Urinary bladder (tissue), 4 donors: Measurements from ENCODE around the gene TMEM187. TPM values are rescaled to one million over a fixed set of nuclear protein-coding genes. Genes with fewer than 3 reads are reported as not detected.
"Not testable (repeated sequence)": the region's sequence is repeated elsewhere in the genome, so short reads cannot be mapped to it uniquely, and the experiment has no call there.

Experiments used
- DNase-seq: peaks from one replicate; pipeline ENCODE4 v3.0.0-alpha.2; 2015; ENCODE audit errors: extremely low spot score
- H3K27ac ChIP-seq: one replicate; pipeline ENCODE4 v1.5.1; 2013; ENCODE audit warnings: low read depth, mild to moderate bottlenecking, moderate library complexity
- H3K36me3 ChIP-seq: one replicate; pipeline ENCODE4 v1.6.1; 2013; ENCODE audit warnings: mild to moderate bottlenecking, moderate library complexity; ENCODE audit not compliant: insufficient read depth
- H3K4me1 ChIP-seq: one replicate; pipeline ENCODE4 v1.6.1; 2013; ENCODE audit warnings: mild to moderate bottlenecking, moderate library complexity; ENCODE audit not compliant: insufficient read depth
- H3K4me3 ChIP-seq: one replicate; pipeline ENCODE4 v1.5.1; 2013; ENCODE audit warnings: low read depth, low read length
- WGBS: extraction: QIAGEN DNeasy Blood & Tissue Kit; methylation state at CpG from one replicate; pipeline ENCODE4 v1.1.7; 2013; 5-methylcytosine and 5-hydroxymethylcytosine counted together
- polyA plus RNA-seq: library from polyadenylated mRNA; stranded (reverse); fragments of 200-250 nt; gene quantifications from one replicate; pipeline ENCODE4 v1.2.3, GENCODE V29; 2013
- total RNA-seq: library from RNA; depleted of rRNA; stranded (reverse); fragments of >200 nt; gene quantifications from one replicate; pipeline ENCODE4 v1.2.3, GENCODE V29; 2014
- donor health status: healthy with polysubstance abuse.
- donor health status: healthy.

The TMEM187 gene
- total and polyA plus RNA-seq, 2 donors = 2.3 to 13.6 TPM

- Histone ChIP-seq H3K36me3 (no peaks in the 10 kb centered on the region), H3K27ac (no peak overlapping the region), H3K4me3 (no peak overlapping the region), H3K4me1 (peaks cover 1% of the 10 kb centered on the region)
- no peak for DNase-seq
- 76% methylated on average over 3 of the region's 3 CpGs for WGBS
These were observed 2.3 kb downstream of the TMEM187 start for GRCh38 chrX:153974726-153975286.

DNA sequence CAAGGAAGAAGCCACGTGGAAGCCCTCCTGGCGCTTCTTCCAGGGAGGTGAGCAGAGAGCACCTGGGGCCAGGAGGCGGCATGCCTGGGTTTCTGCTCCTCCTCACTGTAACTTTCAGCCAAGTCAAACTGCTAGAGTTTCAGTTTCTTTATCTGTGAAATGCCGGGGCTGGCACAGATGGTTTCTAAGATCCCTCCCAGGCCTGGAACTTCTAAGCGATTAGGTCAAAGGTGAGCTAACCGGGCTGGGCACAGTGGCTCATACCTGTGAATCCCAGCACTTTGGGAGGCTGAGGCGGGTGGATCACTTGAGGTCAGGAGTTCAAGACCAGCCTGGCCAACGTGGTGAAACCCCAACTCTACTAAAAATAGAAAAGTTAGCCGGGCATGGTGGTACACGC is 7.8 kb downstream of the TMEM187 start:
- 65% methylated on average over 9 of the region's 10 CpGs for WGBS
- H3K4me1 ChIP-seq, H3K27ac ChIP-seq, H3K36me3 ChIP-seq, H3K4me3 ChIP-seq, DNase-seq: not testable (repeated sequence)

GRCh38 chrX:153981231-153981630 is 8.7 kb downstream of the TMEM187 start:
- Histone ChIP-seq H3K4me1 (no peaks in the 10 kb centered on the region), H3K4me3 (no peak overlapping the region), H3K36me3 (no peaks in the 10 kb centered on the region), H3K27ac (no peak overlapping the region)
- WGBS = 84% methylated on average over 7 of the region's 7 CpGs
- no peak for DNase-seq

- Histone ChIP-seq H3K4me3 (no peak overlapping the region), H3K27ac (no peak overlapping the region), H3K4me1 (no peaks in the 10 kb centered on the region), H3K36me3 (no peaks in the 10 kb centered on the region)
- DNase-seq = no peak
- 87% methylated on average over 52 of the region's 52 CpGs for WGBS
These were observed 9.4 kb downstream of the TMEM187 start for GRCh38 chrX:153981771-153982533.

DNA sequence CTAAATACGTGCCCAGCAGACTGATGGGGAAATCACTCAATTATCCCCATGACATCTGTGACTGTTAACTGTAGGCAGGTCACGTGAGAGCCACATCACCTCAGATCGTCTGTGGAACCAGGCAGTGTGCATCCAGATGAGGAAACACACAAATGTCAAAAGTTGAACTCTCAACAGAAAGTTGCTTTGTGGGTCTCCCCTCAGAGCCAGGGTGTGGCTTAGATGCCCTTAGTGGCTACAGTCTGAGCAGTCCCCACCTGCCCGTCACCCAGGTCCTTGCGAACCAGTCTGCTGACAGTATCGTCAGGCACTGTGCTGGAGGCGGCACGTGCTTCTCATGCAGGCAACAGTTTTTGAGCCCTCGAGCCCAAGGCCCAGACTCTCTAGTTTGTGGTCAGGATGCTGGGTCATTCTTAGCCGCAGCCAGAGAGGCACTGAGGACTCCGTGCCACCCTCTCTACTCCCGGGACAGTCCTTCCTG is 10.8 kb downstream of the TMEM187 start:
- H3K4me3 ChIP-seq = no peak overlapping the region
- DNase-seq = no peak
- 90% methylated on average over 12 of the region's 12 CpGs for WGBS
- no peak overlapping the region for H3K27ac ChIP-seq
- no peaks in the 10 kb centered on the region for H3K36me3 ChIP-seq
- no peaks in the 10 kb centered on the region for H3K4me1 ChIP-seq

GRCh38 chrX:153984351-153985178 is 12.0 kb downstream of the TMEM187 start:
- Histone ChIP-seq H3K4me1 (no peaks in the 10 kb centered on the region), H3K4me3 (no peak overlapping the region), H3K27ac (no peak overlapping the region), H3K36me3 (no peaks in the 10 kb centered on the region)
- DNase-seq = no peak
- WGBS = 83% methylated on average over 20 of the region's 20 CpGs

DNA sequence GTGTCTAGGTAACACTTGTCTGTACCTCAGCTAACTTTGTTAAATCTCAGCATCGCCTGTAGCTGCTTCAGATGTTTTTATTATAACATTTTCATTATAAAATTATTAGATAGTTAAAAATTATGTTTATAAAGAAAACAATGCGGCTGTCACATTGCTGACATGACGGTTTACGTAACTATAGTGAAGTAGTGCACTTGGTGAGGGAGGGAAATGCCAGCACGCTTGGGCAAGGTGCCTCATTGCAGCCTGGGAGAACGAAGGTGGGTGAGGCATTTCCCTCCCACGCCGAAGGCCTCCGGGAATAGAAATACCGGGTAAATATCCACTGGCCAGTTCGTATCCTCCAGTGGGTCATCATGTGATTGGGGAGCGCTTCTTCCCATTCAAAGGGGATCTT is 15.9 kb downstream of the TMEM187 start:
- H3K36me3 ChIP-seq = no peaks in the 10 kb centered on the region
- H3K27ac ChIP-seq = no peak overlapping the region
- H3K4me3 ChIP-seq = no peak overlapping the region
- no peak for DNase-seq
- no peaks in the 10 kb centered on the region for H3K4me1 ChIP-seq
- WGBS = 88% methylated on average over 12 of the region's 12 CpGs

DNA sequence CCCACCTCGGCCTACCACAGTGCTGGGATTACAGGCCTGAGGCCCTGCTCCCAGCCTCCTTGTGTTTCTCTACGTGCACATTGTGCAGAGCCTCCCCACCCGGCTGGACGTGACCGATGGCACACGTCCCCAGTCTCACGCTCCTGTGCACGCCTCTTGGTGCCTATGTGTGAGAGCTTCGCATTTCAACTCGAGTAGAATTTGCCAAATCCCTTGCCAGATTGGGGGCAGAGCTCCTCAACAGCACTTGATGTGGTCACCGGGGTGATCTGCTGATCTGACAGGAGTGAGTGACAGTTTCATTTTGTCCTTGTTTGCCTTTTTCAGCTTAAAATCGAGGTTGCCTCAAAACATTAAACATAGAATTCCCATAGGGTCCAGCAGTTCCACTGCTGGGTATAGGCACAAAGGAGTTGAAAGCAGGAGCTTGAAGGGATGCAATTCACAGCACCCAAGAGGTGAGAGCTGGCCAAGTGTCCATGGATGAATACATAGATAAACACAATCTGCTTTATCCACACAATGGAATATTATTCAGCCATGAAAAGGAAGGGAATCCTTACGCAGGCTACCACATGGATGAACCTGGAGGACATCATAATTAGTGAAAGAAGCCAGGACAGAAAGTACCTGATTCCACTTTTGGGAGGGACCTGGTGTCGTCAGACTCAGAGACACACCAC is 17.6 kb downstream of the TMEM187 start:
- no peaks in the 10 kb centered on the region for H3K36me3 ChIP-seq
- no peak overlapping the region for H3K27ac ChIP-seq
- DNase-seq = no peak
- no peak overlapping the region for H3K4me3 ChIP-seq
- WGBS = 91% methylated on average over 14 of the region's 14 CpGs
- no peaks in the 10 kb centered on the region for H3K4me1 ChIP-seq

- DNase-seq = no peak
- Histone ChIP-seq H3K4me1 (no peaks in the 10 kb centered on the region), H3K27ac (no peak overlapping the region), H3K36me3 (no peaks in the 10 kb centered on the region), H3K4me3 (no peak overlapping the region)
- 96% methylated on average over 3 of the region's 3 CpGs for WGBS
These were observed 18.5 kb downstream of the TMEM187 start for GRCh38 chrX:153991013-153991580.

- Histone ChIP-seq H3K36me3 (no peaks in the 10 kb centered on the region), H3K4me3 (no peak overlapping the region), H3K4me1 (no peaks in the 10 kb centered on the region), H3K27ac (no peak overlapping the region)
- WGBS = 88% methylated on average over 8 of the region's 8 CpGs
- DNase-seq = no peak
These were observed 19.6 kb downstream of the TMEM187 start for GRCh38 chrX:153992180-153992579.

DNA sequence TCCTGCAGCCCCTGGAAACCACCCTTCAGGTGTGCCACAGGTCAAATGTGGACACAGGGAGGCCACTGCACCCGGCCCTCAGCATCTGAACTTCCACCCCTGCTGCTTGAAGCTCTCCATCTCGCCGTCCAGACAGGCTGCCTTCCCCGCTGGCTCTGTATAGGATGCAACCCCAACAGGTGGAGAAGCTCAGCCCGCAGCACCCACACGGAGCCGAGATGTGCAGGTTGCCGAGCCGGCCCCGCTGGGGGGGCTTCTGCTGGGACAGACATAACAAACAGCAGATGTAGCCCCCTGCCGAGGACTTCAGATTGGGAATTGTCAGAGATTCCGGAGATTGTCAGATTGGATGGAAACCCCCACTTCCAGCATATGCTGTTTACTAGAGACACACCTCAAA is 20.5 kb downstream of the TMEM187 start:
- Histone ChIP-seq H3K4me3 (no peak overlapping the region), H3K4me1 (no peaks in the 10 kb centered on the region), H3K36me3 (no peaks in the 10 kb centered on the region), H3K27ac (no peak overlapping the region)
- no peak for DNase-seq
- WGBS = 74% methylated on average over 12 of the region's 12 CpGs

DNA sequence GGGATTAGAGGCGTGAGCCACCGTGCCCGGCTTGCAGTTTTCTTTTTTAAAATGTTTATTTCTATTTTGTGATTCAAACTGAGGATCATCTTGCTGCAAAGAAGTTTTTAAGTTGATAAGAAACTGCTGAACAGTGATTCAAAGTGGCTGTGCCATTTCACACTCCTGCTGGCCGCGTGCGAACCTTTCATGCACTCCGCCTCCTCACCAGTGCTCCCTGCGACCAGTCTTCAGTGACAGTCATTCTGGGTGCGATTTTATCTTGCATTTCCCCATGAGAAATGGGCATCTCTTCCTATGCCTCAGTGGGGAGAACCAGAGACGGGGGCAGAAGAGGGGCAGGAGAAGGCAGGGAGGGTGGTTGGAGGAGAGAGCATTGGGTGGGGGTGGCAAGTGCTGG is 21.4 kb downstream of the TMEM187 start:
- no peak overlapping the region for H3K4me3 ChIP-seq
- H3K27ac ChIP-seq = no peak overlapping the region
- no peaks in the 10 kb centered on the region for H3K36me3 ChIP-seq
- WGBS = 80% methylated on average over 10 of the region's 10 CpGs
- DNase-seq = no peak
- H3K4me1 ChIP-seq = no peaks in the 10 kb centered on the region

- not testable (repeated sequence) for H3K4me3 ChIP-seq, H3K4me1 ChIP-seq, DNase-seq, H3K36me3 ChIP-seq, H3K27ac ChIP-seq
- 84% methylated on average over 2 of the region's 5 CpGs for whole genome bisulfite sequencing
These were observed 21.8 kb downstream of the TMEM187 start for GRCh38 chrX:153994398-153994797.
